ENCODE measurements around the gene FAM110C.

Gene FAM110C

GRCh38 chr2:36318-36717 is 10.0 kb downstream of the FAM110C start:
- H3K36me3 ChIP-seq (ENCODE audit: insufficient read depth, low read length): no peaks in the 10 kb centered on the region
- H2AFZ ChIP-seq (ENCODE audit: low read length): no peak overlapping the region
- H3K79me2 ChIP-seq (ENCODE audit: insufficient read depth, low read length): no peaks in the 10 kb centered on the region
- no peaks in the 10 kb centered on the region for H3K27me3 ChIP-seq (ENCODE audit: insufficient read depth, low read length)
- H4K20me1 ChIP-seq (ENCODE audit: insufficient read depth, low read length): no peaks in the 10 kb centered on the region
- H3K9me2 ChIP-seq (ENCODE audit: low read depth, low read length): no peaks in the 10 kb centered on the region
- H3K9me3 ChIP-seq (ENCODE audit: low read length): no peaks in the 10 kb centered on the region
- H3K9ac ChIP-seq (ENCODE audit: low read length): no peak overlapping the region
- no peaks in the 10 kb centered on the region for H3F3A ChIP-seq (ENCODE audit: insufficient read depth, low read length)
- no peak overlapping the region for H3K27ac ChIP-seq (ENCODE audit: low read depth, low read length, poor library complexity, severe bottlenecking)
- no peak overlapping the region for H3K4me3 ChIP-seq (ENCODE audit: low read depth, low read length, poor library complexity, severe bottlenecking)
- no peaks in the 10 kb centered on the region for H3K4me1 ChIP-seq (ENCODE audit: insufficient read depth, low read length, severe bottlenecking)
- no peak for TF ChIP-seq EZH2 (IDR thresholded peaks at IDR 0.05; ENCODE audit: borderline replicate concordance, low read length)
- TF ChIP-seq CTCF (IDR thresholded peaks at IDR 0.05; ENCODE audit: low read length): no peak
- H3K4me2 ChIP-seq (ENCODE audit: low read length): no peak overlapping the region

- Histone ChIP-seq H3K9me2 (ENCODE audit: low read depth, low read length) (no peaks in the 10 kb centered on the region), H3F3A (ENCODE audit: insufficient read depth, low read length) (no peaks in the 10 kb centered on the region), H3K36me3 (ENCODE audit: insufficient read depth, low read length) (no peaks in the 10 kb centered on the region), H3K9me3 (ENCODE audit: low read length) (no peaks in the 10 kb centered on the region), H3K79me2 (ENCODE audit: insufficient read depth, low read length) (no peaks in the 10 kb centered on the region), H2AFZ (ENCODE audit: low read length) (no peak overlapping the region), H3K27ac (ENCODE audit: low read depth, low read length, poor library complexity, severe bottlenecking) (no peak overlapping the region), H3K4me2 (ENCODE audit: low read length) (no peak overlapping the region), H3K9ac (ENCODE audit: low read length) (no peak overlapping the region), H3K4me3 (ENCODE audit: low read depth, low read length, poor library complexity, severe bottlenecking) (no peak overlapping the region), H3K4me1 (ENCODE audit: insufficient read depth, low read length, severe bottlenecking) (no peaks in the 10 kb centered on the region), H4K20me1 (ENCODE audit: insufficient read depth, low read length) (no peaks in the 10 kb centered on the region), H3K27me3 (ENCODE audit: insufficient read depth, low read length) (no peaks in the 10 kb centered on the region)
- TF ChIP-seq EZH2 (IDR thresholded peaks at IDR 0.05; ENCODE audit: borderline replicate concordance, low read length) (no peak), CTCF (IDR thresholded peaks at IDR 0.05; ENCODE audit: low read length) (no peak)
Observed at GRCh38 chr2:35852-36251, 10.5 kb downstream of the FAM110C start.

- no peaks in the 10 kb centered on the region for H3K4me1 ChIP-seq (ENCODE audit: insufficient read depth, low read length, severe bottlenecking)
- no peaks in the 10 kb centered on the region for H3K9me2 ChIP-seq (ENCODE audit: low read depth, low read length)
- no peak overlapping the region for H2AFZ ChIP-seq (ENCODE audit: low read length)
- H3K4me3 ChIP-seq (ENCODE audit: low read depth, low read length, poor library complexity, severe bottlenecking): no peak overlapping the region
- no peaks in the 10 kb centered on the region for H3K9me3 ChIP-seq (ENCODE audit: low read length)
- no peaks in the 10 kb centered on the region for H4K20me1 ChIP-seq (ENCODE audit: insufficient read depth, low read length)
- no peaks in the 10 kb centered on the region for H3K36me3 ChIP-seq (ENCODE audit: insufficient read depth, low read length)
- H3K9ac ChIP-seq (ENCODE audit: low read length): no peak overlapping the region
- H3K27ac ChIP-seq (ENCODE audit: low read depth, low read length, poor library complexity, severe bottlenecking): no peak overlapping the region
- H3F3A ChIP-seq (ENCODE audit: insufficient read depth, low read length): no peaks in the 10 kb centered on the region
- no peak overlapping the region for H3K4me2 ChIP-seq (ENCODE audit: low read length)
- no peaks in the 10 kb centered on the region for H3K27me3 ChIP-seq (ENCODE audit: insufficient read depth, low read length)
- no peak for TF ChIP-seq EZH2 (IDR thresholded peaks at IDR 0.05; ENCODE audit: borderline replicate concordance, low read length)
- no peak for TF ChIP-seq CTCF (IDR thresholded peaks at IDR 0.05; ENCODE audit: low read length)
- no peaks in the 10 kb centered on the region for H3K79me2 ChIP-seq (ENCODE audit: insufficient read depth, low read length)
Observed at GRCh38 chr2:33620-34019, 12.7 kb downstream of the FAM110C start.

All from OCI-LY1 (cell line).